GM19463 (cell line): ENCODE data around the gene KRT79.
"Not testable (repeated sequence)": the region's sequence is repeated elsewhere in the genome, so short reads cannot be mapped to it uniquely, and the experiment has no call there.

Source experiments
- ATAC-seq: cut with Tn5 transposase; IDR thresholded peaks from one replicate; pipeline ENCODE4 v1.9.1; 2021; ENCODE audit warnings: mild to moderate bottlenecking, moderate library complexity; ENCODE audit not compliant: unreplicated experiment

The KRT79 gene

DNA sequence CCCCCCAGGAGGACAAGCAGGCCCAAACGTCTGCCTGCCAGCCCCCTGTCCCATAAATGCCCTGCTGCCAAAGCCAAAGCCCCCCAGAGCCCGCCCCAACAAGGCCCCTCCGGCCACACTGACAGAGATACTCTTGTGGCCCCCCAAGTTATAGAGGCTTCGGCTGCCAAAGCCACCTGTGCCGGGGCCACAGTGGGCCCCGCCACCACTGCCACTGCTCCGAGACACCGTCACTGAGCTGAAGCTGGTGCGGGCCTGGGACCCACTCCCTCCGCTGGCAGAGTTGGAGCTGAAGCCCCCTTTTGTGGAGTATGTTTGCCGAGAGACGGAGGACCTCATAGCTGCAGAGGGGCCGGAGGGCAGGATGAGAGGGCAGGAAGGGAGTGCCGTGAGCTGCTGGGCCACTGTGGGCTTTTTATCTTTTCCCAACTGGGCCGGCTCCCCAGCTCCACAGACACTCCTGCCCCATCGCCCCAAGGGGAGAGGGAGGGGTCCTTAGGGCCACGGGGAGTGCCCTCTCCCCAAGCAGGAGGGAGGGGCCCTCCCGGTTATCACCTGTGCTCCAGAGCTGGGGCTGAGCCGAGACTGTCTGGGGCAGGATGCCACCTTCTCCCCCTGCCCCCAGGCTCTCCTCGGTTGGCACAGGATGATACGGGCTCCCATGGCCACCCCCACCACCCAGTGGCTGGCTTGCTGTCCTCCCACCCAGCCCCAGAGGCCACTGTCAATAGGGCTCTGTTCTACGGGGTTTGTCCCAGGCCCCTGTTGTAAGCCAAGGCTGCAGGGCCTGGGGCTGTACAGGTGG lies at the start of gene KRT79:
TSS of gene KRT79 (minus strand) at position 390 of the 805 bp plus-strand sequence. CDS start at position 339, 51 bp downstream.
- ATAC-seq, result no peak

GRCh38 chr12:52880499-52880898 lies 46.4 kb upstream of the KRT79 start:
- not testable (repeated sequence) for ATAC-seq

DNA sequence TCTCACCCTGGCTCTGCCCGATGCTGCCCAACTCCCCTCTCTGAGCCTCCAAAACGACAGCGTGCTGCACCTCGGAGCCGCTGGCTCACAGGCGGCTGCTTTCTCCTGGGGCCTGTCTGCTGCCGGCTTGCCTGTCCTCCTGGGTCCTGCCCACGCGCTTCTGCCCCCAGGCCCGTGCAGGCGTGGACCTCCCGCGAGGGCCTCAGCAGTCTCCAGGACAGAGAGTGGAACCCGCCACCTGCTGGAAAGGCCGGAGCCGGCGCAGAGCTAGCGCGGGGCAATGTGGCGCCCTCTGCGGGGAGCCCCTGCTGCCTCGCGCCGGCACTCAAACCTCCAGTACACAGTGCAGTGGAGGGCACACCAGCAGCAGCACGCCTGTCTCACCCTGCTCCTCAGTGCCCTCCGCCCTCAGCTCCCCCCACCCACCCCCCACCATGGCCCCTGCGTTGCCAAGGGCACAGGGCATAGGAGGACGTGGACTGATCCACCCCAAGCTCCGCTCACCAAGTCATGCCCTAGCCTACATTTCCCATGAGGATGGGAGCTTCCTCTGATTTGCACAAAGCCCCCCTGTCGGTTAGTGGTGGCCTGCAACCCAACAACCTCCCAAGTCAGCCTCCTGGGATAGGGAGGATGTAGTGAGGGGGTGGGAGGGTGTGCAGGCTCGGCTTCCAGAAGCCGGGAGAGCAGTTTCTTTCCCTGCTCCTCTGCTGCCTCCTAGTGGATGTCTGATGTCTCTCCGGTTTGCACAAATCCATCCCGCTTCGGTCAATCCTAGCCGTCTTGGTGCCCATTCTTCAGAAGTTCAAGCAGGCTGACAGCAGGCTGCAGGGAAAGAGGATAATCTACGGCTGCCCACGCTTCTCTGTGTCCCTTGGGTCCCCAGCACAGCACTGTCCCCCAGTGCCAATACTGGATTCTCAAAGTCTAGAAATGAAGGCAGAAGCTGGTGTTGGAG lies 45.6 kb upstream of the KRT79 start:
- ATAC-seq, result no peak

GRCh38 chr12:52878507-52879393 lies 44.6 kb upstream of the KRT79 start:
- ATAC-seq, result no peak

- no peak for ATAC-seq
Measured at GRCh38 chr12:52877242-52877641, 43.1 kb upstream of the KRT79 start.

DNA sequence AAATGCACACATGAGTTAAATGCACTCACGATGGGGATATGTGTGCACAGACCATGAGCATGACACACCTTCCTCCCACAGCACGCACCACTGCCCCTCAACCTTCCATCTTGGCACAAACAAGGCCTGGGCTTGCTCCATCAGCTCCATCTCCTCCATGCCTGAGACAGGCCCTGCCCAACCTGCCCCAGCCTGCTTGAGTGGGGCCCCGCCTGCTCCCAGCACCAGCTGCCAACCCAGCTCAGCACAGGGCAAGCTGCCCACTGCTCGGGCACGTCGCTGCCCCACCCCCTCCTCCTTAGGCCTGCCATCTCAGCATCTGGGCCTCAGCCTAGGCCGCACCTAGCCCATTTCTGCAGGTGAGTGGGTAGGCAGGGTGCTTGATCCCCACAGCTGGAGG lies 42.3 kb upstream of the KRT79 start:
- ATAC-seq, result no peak

DNA sequence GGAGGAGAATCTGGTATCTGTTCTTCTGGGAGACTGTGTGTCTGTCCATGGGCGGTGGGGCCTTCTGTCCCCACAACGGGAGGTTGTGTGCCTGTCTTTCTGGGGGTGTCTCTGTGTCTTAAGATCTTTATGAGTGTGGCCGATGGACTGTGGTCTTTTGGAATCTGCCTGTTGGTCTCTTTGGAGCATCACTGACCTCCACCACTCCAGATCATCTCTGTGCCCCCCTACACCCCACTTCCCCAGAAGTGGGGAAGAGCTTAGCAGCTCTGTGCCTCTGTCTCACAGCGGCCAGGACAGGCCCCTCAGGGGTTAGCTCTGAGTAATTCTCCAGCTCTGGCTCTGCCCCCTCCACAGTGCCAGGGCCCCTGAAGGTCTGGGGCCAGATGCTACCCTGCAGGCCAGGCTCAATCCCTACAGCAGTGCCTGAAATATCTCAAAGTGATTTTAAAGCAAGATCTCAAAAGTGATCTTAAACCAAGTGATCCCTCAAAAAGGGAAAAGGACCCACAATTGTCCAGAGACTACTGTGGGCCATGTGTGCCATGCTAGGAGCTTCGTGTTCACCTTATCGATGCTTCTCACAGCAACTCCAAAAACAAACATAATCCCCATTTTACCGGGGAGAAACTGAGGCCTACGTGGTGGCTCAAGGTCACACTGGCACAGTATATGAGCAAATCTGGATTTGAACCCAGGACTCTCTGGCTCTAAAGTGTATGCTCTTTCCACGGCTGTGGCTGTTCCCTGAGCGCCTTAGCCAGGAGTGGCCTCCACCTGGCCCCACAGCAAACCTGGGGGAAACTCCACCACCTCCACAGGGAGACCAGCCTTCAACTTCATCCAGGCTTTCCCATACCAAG lies 40.7 kb upstream of the KRT79 start:
- ATAC-seq, result no peak

DNA sequence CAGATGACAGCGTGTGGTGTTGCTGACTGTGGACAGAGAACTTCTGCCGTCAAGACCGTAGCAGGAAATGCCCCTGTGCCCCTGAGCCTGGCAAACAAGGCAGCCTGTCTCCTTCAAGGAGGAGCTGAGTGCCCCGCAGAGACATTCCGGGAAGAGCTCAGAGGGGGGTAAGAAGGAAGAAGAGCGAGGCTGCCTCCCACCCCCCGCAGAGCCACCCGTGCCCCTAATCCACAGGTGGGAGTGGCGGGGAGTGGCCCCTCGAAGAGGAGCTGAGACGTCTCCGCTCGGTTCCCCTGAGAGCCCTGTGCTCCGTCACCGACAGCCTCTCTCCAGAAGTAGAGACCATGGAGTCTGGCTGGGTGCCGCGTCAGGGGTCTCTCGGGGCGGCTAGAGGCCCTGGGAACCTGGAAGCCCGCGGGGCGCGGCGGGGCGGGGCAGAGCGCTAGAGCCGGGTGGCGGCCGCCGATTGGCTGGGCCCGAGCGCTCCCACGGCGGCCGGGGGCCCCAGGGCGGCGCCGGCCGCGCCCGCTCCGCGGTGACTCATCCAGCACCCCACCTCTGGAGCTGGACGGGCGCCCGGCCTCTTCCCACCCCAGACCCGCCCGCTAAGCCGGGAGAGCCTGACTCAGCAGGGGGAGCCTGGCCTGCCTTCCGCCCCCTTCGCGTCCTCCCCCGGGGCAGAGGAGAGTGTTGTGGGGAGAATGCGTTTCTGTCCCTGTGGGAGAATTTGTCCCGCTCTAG lies 39.9 kb upstream of the KRT79 start:
- ATAC-seq, result peak; percentile 57

DNA sequence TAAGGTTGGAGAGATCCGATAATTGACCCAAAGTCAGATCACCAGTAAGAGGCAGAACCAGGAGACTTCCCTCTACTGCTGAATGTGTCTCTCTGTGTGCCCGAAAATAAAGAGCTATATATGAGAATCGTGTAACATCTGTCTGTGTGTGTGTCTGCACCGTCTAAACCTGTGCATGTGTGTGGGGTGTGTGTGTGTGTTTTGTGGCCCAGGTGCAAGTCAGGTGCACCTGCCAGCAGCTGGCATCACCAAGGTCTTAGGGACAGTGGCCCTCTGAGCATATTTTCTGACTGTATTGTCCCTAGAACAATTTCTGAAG lies 39.4 kb upstream of the KRT79 start:
- no peak for ATAC-seq

DNA sequence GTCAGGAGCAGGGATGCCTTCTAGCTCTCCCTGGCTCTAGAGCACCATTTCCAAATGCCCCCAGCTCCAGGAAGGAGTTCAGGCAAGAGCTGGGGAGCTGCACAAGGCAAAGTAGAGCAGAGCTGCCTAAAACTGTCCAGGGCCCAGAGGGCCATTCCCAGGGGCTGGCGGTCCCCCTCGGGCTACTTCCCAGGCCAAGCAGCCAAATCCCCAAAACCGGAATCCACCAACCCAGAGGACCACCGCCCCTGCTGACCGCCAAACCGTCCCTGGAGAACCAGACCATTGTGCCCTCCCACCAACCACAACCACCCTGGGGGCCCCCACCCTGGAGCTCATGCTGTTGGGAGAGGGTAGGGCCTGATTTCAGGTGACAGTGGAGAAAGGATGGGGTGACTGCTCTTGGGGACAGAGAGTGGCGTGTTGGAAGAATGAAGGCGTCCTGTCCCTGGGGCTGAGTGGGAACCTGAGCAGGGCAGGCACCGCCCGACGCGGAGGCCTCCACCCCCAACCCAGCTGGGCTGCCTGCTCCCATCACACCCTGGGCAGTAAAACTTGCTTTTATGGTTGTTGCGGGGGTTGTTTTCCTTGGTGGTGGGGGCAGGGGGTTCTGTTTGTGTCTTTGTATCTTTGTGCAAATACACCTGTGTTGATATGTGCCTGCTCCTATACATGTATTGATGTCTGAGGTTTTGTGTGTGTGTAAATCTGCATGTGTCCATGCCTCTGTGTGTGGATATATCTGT lies 38.7 kb upstream of the KRT79 start:
- no peak for ATAC-seq

DNA sequence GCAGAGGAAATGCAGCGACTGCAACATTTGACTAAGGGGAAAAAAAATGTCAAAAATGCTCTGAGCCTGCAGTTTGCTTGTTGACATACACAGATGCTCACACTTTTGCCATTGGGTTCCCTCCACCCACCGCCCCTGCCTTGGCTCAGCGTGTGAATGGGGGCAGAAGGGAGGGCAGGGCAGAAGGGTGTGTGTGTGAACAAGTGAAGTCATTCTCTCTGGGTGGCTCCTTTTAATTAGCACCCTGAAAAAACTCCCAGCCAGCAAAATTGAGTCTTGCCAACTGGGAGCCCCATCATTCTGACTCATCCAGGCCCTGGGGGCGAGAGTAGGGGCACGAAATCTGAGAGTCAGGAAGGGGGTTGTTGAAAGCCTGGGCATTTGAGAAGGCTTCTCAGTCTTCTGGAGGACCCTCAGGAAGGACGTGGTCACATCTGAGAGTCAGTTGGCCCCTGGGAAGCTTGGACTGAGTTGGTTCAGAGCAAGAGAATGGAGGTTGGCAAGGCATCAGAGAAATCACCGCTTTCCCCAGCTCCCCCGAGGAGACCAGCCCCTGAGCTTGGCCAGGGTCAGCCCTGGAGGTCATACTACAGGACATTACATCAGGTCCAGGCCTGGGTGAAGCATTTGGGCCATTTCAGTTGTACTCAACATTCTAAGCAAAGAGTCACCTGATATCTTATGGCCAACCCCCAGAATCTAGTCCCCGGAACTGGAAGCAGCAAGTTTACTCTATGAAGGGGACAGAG lies 37.4 kb upstream of the KRT79 start:
- no peak for ATAC-seq

GRCh38 chr12:52870361-52871290 lies 36.5 kb upstream of the KRT79 start:
- peak; percentile 61 for ATAC-seq

GRCh38 chr12:52867642-52868041 lies 33.5 kb upstream of the KRT79 start:
- ATAC-seq, result no peak

DNA sequence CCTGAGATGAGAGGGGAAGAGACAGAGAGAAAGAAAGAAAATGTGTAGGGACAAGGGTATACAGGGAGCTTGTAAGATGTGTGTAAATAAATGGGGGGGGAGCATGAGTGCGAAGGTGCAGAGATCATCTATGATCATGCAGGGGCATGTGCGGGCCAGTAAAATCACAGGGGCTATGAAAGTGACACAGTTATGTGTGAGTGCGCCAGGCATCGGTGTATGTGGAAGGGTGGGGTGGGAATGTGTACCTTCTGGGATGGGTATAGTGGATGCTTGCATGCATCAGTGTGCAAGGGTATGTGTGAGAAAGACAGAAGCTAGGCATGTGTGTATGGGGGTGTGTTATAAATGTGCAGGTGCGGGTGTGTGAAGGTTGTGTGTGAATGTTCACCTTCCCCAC lies 33.0 kb upstream of the KRT79 start:
- no peak for ATAC-seq

DNA sequence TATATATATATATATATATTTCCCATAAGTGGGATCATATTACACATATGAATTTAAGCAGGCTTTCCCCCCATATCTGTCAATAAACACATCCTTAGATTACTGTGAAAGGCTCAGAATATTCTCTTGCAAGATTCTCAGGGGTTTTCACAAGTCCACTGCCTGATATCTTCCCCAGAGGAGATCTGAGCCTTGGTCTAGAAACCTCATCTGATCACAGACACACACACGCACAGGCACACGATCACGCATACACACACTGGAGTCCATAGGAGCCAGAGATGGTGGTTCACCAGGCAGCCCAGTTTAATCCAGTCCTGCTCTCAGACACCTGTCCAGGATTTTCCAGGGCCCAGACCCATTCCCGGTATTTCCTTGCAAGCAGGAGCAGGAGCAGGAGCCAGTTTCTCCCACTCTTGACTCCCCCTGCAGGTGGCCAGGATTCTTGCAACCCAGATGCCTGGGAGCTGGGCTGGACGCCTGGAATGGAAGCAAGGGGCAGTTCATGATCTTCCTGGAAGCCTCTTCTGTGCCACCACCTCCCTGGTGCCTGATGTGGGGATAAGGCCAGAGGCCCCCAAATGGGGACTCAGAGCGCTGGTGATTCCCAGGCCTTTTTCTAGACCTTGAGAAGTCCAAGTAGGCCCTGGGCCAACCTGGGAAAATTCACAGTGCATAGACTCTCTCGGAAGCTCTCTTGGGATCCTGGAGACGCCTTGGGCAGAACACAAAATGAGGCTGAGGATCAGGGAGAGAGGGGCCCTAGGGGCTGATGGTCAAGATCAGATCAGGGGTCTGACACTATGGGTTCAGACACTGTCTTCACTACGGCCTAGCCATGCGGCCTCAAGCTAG lies 31.2 kb upstream of the KRT79 start:
- ATAC-seq, result no peak

DNA sequence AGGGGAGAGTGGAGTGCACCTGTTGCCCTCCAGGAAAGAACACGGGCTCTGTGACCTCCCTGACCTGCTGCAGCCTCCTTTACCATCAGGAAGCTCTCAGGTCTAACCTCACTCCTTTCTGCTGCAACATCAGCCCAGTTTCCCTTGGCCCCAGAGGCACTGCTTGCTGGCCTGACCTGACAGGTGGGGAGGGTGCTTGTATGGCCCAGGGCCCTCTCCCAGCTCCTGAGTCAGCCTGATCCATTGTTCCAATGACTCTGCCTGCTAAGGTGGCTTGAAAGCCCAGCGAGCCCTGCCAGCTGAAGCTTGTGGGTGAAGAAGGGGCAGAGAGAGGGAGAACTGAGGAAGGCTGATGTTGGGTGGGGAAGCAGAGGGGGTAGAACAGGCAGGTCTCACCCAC lies 27.9 kb upstream of the KRT79 start:
- ATAC-seq, result no peak
